Measurements from ENCODE around the gene GTF3C1. TPM values are rescaled to one million over a fixed set of nuclear protein-coding genes. Genes with fewer than 3 reads are reported as not detected.

Gene GTF3C1
- total and polyA plus RNA-seq, 2 donors (not counting 1 experiment from before 2014, with no cell fraction given), result 31.2 to 49.6 TPM

DNA sequence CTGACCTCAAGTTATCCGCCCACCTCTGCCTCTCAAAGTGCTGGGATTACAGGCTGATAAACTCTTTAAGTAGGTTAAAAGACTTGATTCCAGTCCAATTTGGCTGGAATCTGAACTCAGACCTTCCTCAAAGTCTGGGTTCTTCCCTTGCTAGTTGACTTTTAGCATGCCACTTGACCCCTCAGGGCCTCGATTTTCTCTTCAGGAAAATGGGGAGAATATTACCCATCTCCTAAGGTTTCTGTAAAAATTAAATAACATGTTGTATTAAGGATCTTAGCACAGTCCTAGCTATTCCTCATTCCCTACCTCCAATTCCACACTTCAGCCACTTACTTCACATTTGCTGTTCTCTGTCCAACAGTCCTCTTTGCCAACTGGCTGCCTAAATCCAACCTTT is 1.9 kb downstream of the GTF3C1 start:
- no peak for DNase-seq
- POLR2A ChIA-PET, result no interaction called here
- Histone ChIP-seq H3K36me3 (replicated peaks in 1 of 2; ENCODE audit: control extremely low read depth in 1 of 2, control insufficient read depth in 1 of 2, extremely low read depth in 1 of 2, insufficient read depth in 2 of 2, low read length in 1 of 2) (peaks cover 0 to 27% of the 10 kb centered on the region in 2 experiments), H3K4me2 (replicated peaks; ENCODE audit: low read depth, low read length, poor library complexity, severe bottlenecking) (no peak overlapping the region), H3K27ac (ENCODE audit: low read length in 2 of 2) (no peak overlapping the region), H3K4me3 (ENCODE audit: control extremely low read depth in 1 of 5, extremely low read depth in 1 of 5, insufficient read depth in 1 of 5, low read depth in 2 of 5, low read length in 4 of 5) (no peak overlapping the region), H3K9me3 (ENCODE audit: control extremely low read depth in 1 of 3, control insufficient read depth in 2 of 3, insufficient read depth in 1 of 3, low read length in 2 of 3) (no peaks in the 10 kb centered on the region), H3K9ac (ENCODE audit: low read length) (no peak overlapping the region), H3K4me1 (ENCODE audit: control insufficient read depth in 2 of 2, insufficient read depth in 2 of 2, low read length in 2 of 2) (peaks cover 13 to 22% of the 10 kb centered on the region in 2 donors), H4K20me1 (ENCODE audit: control insufficient read depth, insufficient read depth, low read length, poor library complexity, severe bottlenecking) (no peaks in the 10 kb centered on the region), H2AFZ (ENCODE audit: insufficient read depth, low read depth, low read length, poor library complexity, severe bottlenecking) (no peak overlapping the region), H3K79me2 (ENCODE audit: control insufficient read depth, insufficient read depth, low read length) (peaks cover 44% of the 10 kb centered on the region), H3K27me3 (replicated peaks in 1 of 4; ENCODE audit: control extremely low read depth in 1 of 4, control insufficient read depth in 3 of 4, insufficient read depth in 4 of 4, low read length in 3 of 4) (no peaks in the 10 kb centered on the region)
- intact Hi-C loops (cut with micrococcal nuclease), result no loop called here
- no peaks in the 10 kb centered on the region for H3K27me3 Mint-ChIP-seq
- CTCF ChIA-PET, result no interaction called here
- TF ChIP-seq EZH2 (IDR thresholded peaks at IDR 0.05; ENCODE audit: borderline replicate concordance, insufficient read depth, low read depth, low read length, poor library complexity, severe bottlenecking), result no peak
- no peak for TF ChIP-seq CTCF (IDR thresholded peaks at IDR 0.05)
- no peak overlapping the region for H3K27ac Mint-ChIP-seq
- no peaks in the 10 kb centered on the region for H3K9me3 Mint-ChIP-seq (ENCODE audit: insufficient read depth)
- H3K4me1 Mint-ChIP-seq, result peaks cover 33% of the 10 kb centered on the region
- no peak for ATAC-seq (ENCODE audit: low read depth)
- H3K4me3 Mint-ChIP-seq, result no peak overlapping the region
- 100% methylated on average over 1 of the region's 2 CpGs for WGBS (ENCODE audit: insufficient coverage)

GRCh38 chr16:27547134-27547533 is 2.6 kb downstream of the GTF3C1 start:
- H3K9me3 Mint-ChIP-seq (ENCODE audit: insufficient read depth), result no peaks in the 10 kb centered on the region
- Histone ChIP-seq H3K79me2 (ENCODE audit: control insufficient read depth, insufficient read depth, low read length) (peaks cover 44% of the 10 kb centered on the region), H3K27me3 (replicated peaks in 1 of 4; ENCODE audit: control extremely low read depth in 1 of 4, control insufficient read depth in 3 of 4, insufficient read depth in 4 of 4, low read length in 3 of 4) (no peaks in the 10 kb centered on the region), H4K20me1 (ENCODE audit: control insufficient read depth, insufficient read depth, low read length, poor library complexity, severe bottlenecking) (no peaks in the 10 kb centered on the region), H3K4me1 (ENCODE audit: control insufficient read depth in 2 of 2, insufficient read depth in 2 of 2, low read length in 2 of 2) (peaks cover 13 to 22% of the 10 kb centered on the region in 2 donors), H3K4me3 (ENCODE audit: control extremely low read depth in 1 of 5, extremely low read depth in 1 of 5, insufficient read depth in 1 of 5, low read depth in 2 of 5, low read length in 4 of 5) (no peak overlapping the region), H3K9me3 (ENCODE audit: control extremely low read depth in 1 of 3, control insufficient read depth in 2 of 3, insufficient read depth in 1 of 3, low read length in 2 of 3) (no peaks in the 10 kb centered on the region), H3K9ac (ENCODE audit: low read length) (no peak overlapping the region), H3K36me3 (replicated peaks in 1 of 2; ENCODE audit: control extremely low read depth in 1 of 2, control insufficient read depth in 1 of 2, extremely low read depth in 1 of 2, insufficient read depth in 2 of 2, low read length in 1 of 2) (peaks cover 0 to 33% of the 10 kb centered on the region in 2 experiments), H2AFZ (ENCODE audit: insufficient read depth, low read depth, low read length, poor library complexity, severe bottlenecking) (no peak overlapping the region), H3K4me2 (replicated peaks; ENCODE audit: low read depth, low read length, poor library complexity, severe bottlenecking) (no peak overlapping the region), H3K27ac (ENCODE audit: low read length in 2 of 2) (no peak overlapping the region)
- no peaks in the 10 kb centered on the region for H3K27me3 Mint-ChIP-seq
- 85% methylated on average over 4 of the region's 4 CpGs for WGBS (ENCODE audit: insufficient coverage)
- ChIA-PET CTCF (no interaction called here), POLR2A (no interaction called here)
- DNase-seq (no peak), ATAC-seq (ENCODE audit: low read depth) (no peak)
- peak overlapping the region; percentile 12 for H3K4me3 Mint-ChIP-seq
- no peak for TF ChIP-seq CTCF (IDR thresholded peaks at IDR 0.05)
- TF ChIP-seq EZH2 (IDR thresholded peaks at IDR 0.05; ENCODE audit: borderline replicate concordance, insufficient read depth, low read depth, low read length, poor library complexity, severe bottlenecking), result no peak
- intact Hi-C loops (cut with micrococcal nuclease), result no loop called here
- H3K4me1 Mint-ChIP-seq, result peaks cover 33% of the 10 kb centered on the region
- no peak overlapping the region for H3K27ac Mint-ChIP-seq
